Measurements from ENCODE around the gene MCF2L.

GRCh38 chr13:113013303-113013702, 44.3 kb downstream of the MCF2L start:
- no peak for TF ChIP-seq CTCF (conservative IDR thresholded peaks at IDR 0.05; ENCODE audit: low read length)
- no peak for TF ChIP-seq EZH2phosphoT487 (IDR thresholded peaks at IDR 0.05; ENCODE audit: borderline replicate concordance, low read depth, low read length)

All from OCI-LY7 (cell line).